K562 (cell line): ENCODE data around the gene SLC26A2. TPM values are rescaled to one million over a fixed set of nuclear protein-coding genes. Genes with fewer than 3 reads are reported as not detected.
A peak's percentile ranks its signal among the peaks of the same experiment; 100 is the strongest.

ENCODE experiments used
- ARHGAP35 ChIP-seq: fragments of 450-650 bp; IDR thresholded peaks from 2 replicates; pipeline ENCODE4 v1.6.1; 2018; ENCODE audit not compliant: partially characterized antibody
- BCL6 ChIP-seq: fragments of 250-450 bp; sonication (Bioruptor Pico); IDR thresholded peaks from 2 replicates; pipeline ENCODE4 v1.4.0; 2020
- CBFA2T3 ChIP-seq: fragments of 450-650 bp; IDR thresholded peaks from 2 replicates; pipeline ENCODE4 v1.6.1; 2017
- DMBX1 ChIP-seq: fragments of 250-450 bp; sonication (Bioruptor Pico); IDR thresholded peaks from 2 replicates; pipeline ENCODE4 v1.8.0; 2022; ENCODE audit warnings: inconsistent platforms, mild to moderate bottlenecking, moderate library complexity, borderline replicate concordance
- HDAC3 ChIP-seq: fragments of 450-650 bp; IDR thresholded peaks from 2 replicates; pipeline ENCODE4 v1.6.1; 2018; ENCODE audit warnings: borderline replicate concordance, mild to moderate bottlenecking, moderate library complexity; ENCODE audit not compliant: partially characterized antibody
- MYNN ChIP-seq, 2 experiments: sonication (generic); formaldehyde crosslinking in 1 of 2; IDR thresholded peaks; 2 replicates each; pipeline versions ENCODE4 v1.5.0 to v1.6.1; 2016 to 2020; ENCODE audit warnings: antibody characterized with exemption in 1 of 2, missing genetic modification reagents in 1 of 2
- NCOR1 ChIP-seq: fragments of 450-650 bp; IDR thresholded peaks from 2 replicates; pipeline ENCODE4 v1.6.1; 2016; ENCODE audit warnings: mild to moderate bottlenecking, moderate library complexity
- NFE2 ChIP-seq: IDR thresholded peaks from 2 replicates; pipeline ENCODE4 v1.6.1; 2014; ENCODE audit warnings: antibody characterized with exemption, low read depth
- NFRKB ChIP-seq: fragments of 450-650 bp; IDR thresholded peaks from 2 replicates; pipeline ENCODE4 v1.6.1; 2016; ENCODE audit warnings: low read depth
- NRF1 ChIP-seq, 2 experiments: fragments of 450-650 bp; IDR thresholded peaks in 1 of 2; conservative IDR thresholded peaks in 1 of 2; 2 replicates each; pipeline ENCODE4 v1.6.1; 2014; ENCODE audit warnings: mild to moderate bottlenecking in 2 of 2
- SMC3 ChIP-seq: conservative IDR thresholded peaks from 2 replicates; pipeline ENCODE4 v1.6.1; 2011; ENCODE audit warnings: low read depth, low read length, improper control_type of control experiment; ENCODE audit not compliant: insufficient read depth
- TCF3 ChIP-seq: sonication (generic); formaldehyde crosslinking; IDR thresholded peaks from 2 replicates; pipeline ENCODE4 v1.4.0; 2020; ENCODE audit warnings: mild to moderate bottlenecking, missing genetic modification reagents
- TSHZ1 ChIP-seq: fragments of 250-450 bp; sonication (Bioruptor Pico); IDR thresholded peaks from 2 replicates; pipeline ENCODE4 v1.4.0; 2020; ENCODE audit warnings: mild to moderate bottlenecking, moderate library complexity
- ZBTB33 ChIP-seq: sonication (generic); formaldehyde crosslinking; IDR thresholded peaks from 2 replicates; pipeline ENCODE4 v1.8.1; 2023; ENCODE audit warnings: mild to moderate bottlenecking, missing genetic modification reagents
- ZMIZ1 ChIP-seq, 2 experiments: fragments of 150-350 bp in 1 of 2; IDR thresholded peaks; 2 replicates each; pipeline ENCODE4 v1.6.1; 2012 to 2016; ENCODE audit warnings: low read depth in 2 of 2, low read length in 2 of 2, mild to moderate bottlenecking in 1 of 2, moderate library complexity in 1 of 2
- ZNF316 ChIP-seq: fragments of 450-650 bp; IDR thresholded peaks from 2 replicates; pipeline ENCODE4 v1.6.1; 2016
- polyA plus RNA-seq, 8 experiments: library from polyadenylated mRNA; depleted of rRNA in 4 of 8; stranded (reverse) in 5 of 8; unstranded in 3 of 8; fragments of >200 nt; fragmentation: Nextera tagmentation in 2 of 8; fragmentation: Illumina TruSeq in 1 of 8; extraction: Ambion mirVana in 2 of 8; extraction: Trizol in 1 of 8; gene quantifications; 2 replicates each; pipeline versions ENCODE4 v1.2.1 to v1.2.3, GENCODE V29; 2011 to 2014; ENCODE audit warnings: inconsistent platforms in 1 of 8, missing spikeins in 1 of 8
- total RNA-seq, 7 experiments: library from RNA; depleted of rRNA in 6 of 7; stranded (reverse); fragments of >200 nt in 6 of 7; fragmentation: Illumina TruSeq in 2 of 7; extraction: Trizol in 2 of 7; gene quantifications; 2 replicates each; pipeline versions ENCODE4 v1.2.1 to v1.2.3, GENCODE V29; 2011 to 2021; ENCODE audit warnings: low replicate concordance in 1 of 7

The SLC26A2 gene
- total and polyA plus RNA-seq, 9 of the 15 experiments (the other 6 are each of a cell fraction or from before 2014, with no cell fraction given) = 1.1 to 6.3 (median 3.6) TPM

GRCh38 chr5:149932445-149933350, 27.9 kb upstream of the SLC26A2 start (continued):
- no peak for TF ChIP-seq ZMIZ1 (IDR thresholded peaks at IDR 0.05; ENCODE audit: low read depth in 2 of 2, low read length in 2 of 2)
- no peak for TF ChIP-seq DMBX1 (CRISPR knock-in tag)
- no peak for TF ChIP-seq TCF3
- no peak for TF ChIP-seq HDAC3
- peak; percentile 88 for TF ChIP-seq ZBTB33 (CRISPR knock-in tag)
- peak; percentile 72 for TF ChIP-seq ZNF316
- TF ChIP-seq SMC3 = no peak
- no peak for TF ChIP-seq MYNN (IDR thresholded peaks at IDR 0.05)
- TF ChIP-seq MYNN (CRISPR knock-in tag; IDR thresholded peaks at IDR 0.05) = no peak
- no peak for TF ChIP-seq CBFA2T3
- TF ChIP-seq NRF1 (conservative IDR thresholded peaks at IDR 0.05 in 1 of 2, IDR thresholded peaks at IDR 0.05 in 1 of 2) = no peak
- TF ChIP-seq ARHGAP35 = no peak
- no peak for TF ChIP-seq NFE2
- TF ChIP-seq NCOR1 = no peak
- TF ChIP-seq BCL6 = no peak
- TF ChIP-seq NFRKB = 0 out of 2 replicates have a peak, but pooled peaks have one; percentile 10
- TF ChIP-seq TSHZ1 = no peak
